MCF 10A (cell line): ENCODE data around the gene RANGAP1. TPM values are rescaled to one million over a fixed set of nuclear protein-coding genes. Genes with fewer than 3 reads are reported as not detected.
"Not testable (repeated sequence)": the region's sequence is repeated elsewhere in the genome, so short reads cannot be mapped to it uniquely, and the experiment has no call there.

Experiments used
- BruUV-seq: library from RNA; stranded (reverse); fragments of 400-500 nt; replicated peaks from 2 replicates; lab custom pipeline; 2021; lab: Mats Ljungman, UMichigan
- CTCF ChIA-PET: fragments of 300-600 bp; sonication (Branson Sonifier 250); formaldehyde crosslinking; extraction: SDS; loops from one replicate; lab custom pipeline; 2021; ENCODE audit warnings: antibody characterized with exemption, inconsistent platforms; lab: Yijun Ruan, JAX
- POLR2A ChIA-PET: fragments of 300-600, 350-650 bp; sonication (Branson Sonifier 250); formaldehyde crosslinking; extraction: SDS; loops from one replicate; lab custom pipeline; 2020; ENCODE audit warnings: antibody characterized with exemption, inconsistent platforms; lab: Yijun Ruan, JAX
- DNase-seq: peaks from one replicate; pipeline ENCODE4 v3.0.0-alpha.2; 2018; ENCODE audit not compliant: unreplicated experiment
- H3K27ac Mint-ChIP-seq: one replicate; pipeline ENCODE4 v1.8.0; 2022; ENCODE audit warnings: mild to moderate bottlenecking, low read depth, mixed read lengths; ENCODE audit not compliant: unreplicated experiment
- H3K27me3 Mint-ChIP-seq: one replicate; pipeline ENCODE4 v1.8.0; 2022; ENCODE audit warnings: mixed read lengths; ENCODE audit not compliant: insufficient read depth, unreplicated experiment
- H3K36me3 Mint-ChIP-seq: one replicate; pipeline ENCODE4 v1.8.0; 2022; ENCODE audit warnings: mild to moderate bottlenecking, moderate library complexity, mixed read lengths; ENCODE audit not compliant: insufficient read depth, unreplicated experiment
- H3K4me1 Mint-ChIP-seq: one replicate; pipeline ENCODE4 v1.8.0; 2022; ENCODE audit warnings: mixed read lengths; ENCODE audit not compliant: insufficient read depth, unreplicated experiment
- H3K4me3 Mint-ChIP-seq: one replicate; pipeline ENCODE4 v1.8.0; 2022; ENCODE audit warnings: mild to moderate bottlenecking, moderate library complexity, mixed read lengths; ENCODE audit not compliant: unreplicated experiment
- H3K9me3 Mint-ChIP-seq: one replicate; pipeline ENCODE4 v1.8.0; 2022; ENCODE audit warnings: mixed read lengths; ENCODE audit not compliant: unreplicated experiment
- CTCF ChIP-seq: fragments of 200-600 bp; IDR thresholded peaks from one replicate; pipeline ENCODE4 v1.8.0; 2022; ENCODE audit warnings: antibody characterized with exemption, mild to moderate bottlenecking; ENCODE audit not compliant: unreplicated experiment
- intact Hi-C: fragments of 100-400 bp; cut with micrococcal nuclease; formaldehyde crosslinking; loops from 2 replicates; pipeline ENCODE4 v1.14.1; 2022
- total RNA-seq: library from RNA; stranded (reverse); gene quantifications from 2 replicates; pipeline ENCODE4 v1.2.3, GENCODE V29; 2022

RANGAP1 gene
- total RNA-seq, 1 experiment from 2014 or later = 117 TPM

- no TSS peak for BruUV-seq
- no peaks in the 10 kb centered on the region for H3K9me3 Mint-ChIP-seq
- no peak overlapping the region for H3K4me3 Mint-ChIP-seq
- H3K27me3 Mint-ChIP-seq = no peaks in the 10 kb centered on the region
- TF ChIP-seq CTCF = no peak
- no peak overlapping the region for H3K27ac Mint-ChIP-seq
- peaks cover 7% of the 10 kb centered on the region for H3K4me1 Mint-ChIP-seq
- no peak for DNase-seq
- CTCF ChIA-PET = interaction anchor here (0.7 to 0.9 kb wide), 2 partner anchors 15 to 290 kb away, joined by 3 read pairs; no protein-coding TSS in a partner anchor
- POLR2A ChIA-PET = interaction anchor here (0.5 to 1.9 kb wide), 4 partner anchors 11 to 25 kb away, joined by 3 to 5 read pairs (median 4); no protein-coding TSS in a partner anchor
- intact Hi-C loops = no loop called here
- peaks cover 83% of the 10 kb centered on the region for H3K36me3 Mint-ChIP-seq
Measured at GRCh38 chr22:41261541-41262249, 24.3 kb downstream of the RANGAP1 start.

- H3K27ac Mint-ChIP-seq = no peak overlapping the region
- intact Hi-C loops = no loop called here
- ChIA-PET POLR2A (interaction anchor here (0.9 to 1.9 kb wide), 2 partner anchors 14 to 26 kb away, joined by 3 to 4 read pairs; no protein-coding TSS in a partner anchor), CTCF (no interaction called here)
- BruUV-seq = no TSS peak
- no peak for TF ChIP-seq CTCF
- H3K4me1 Mint-ChIP-seq = peaks cover 9% of the 10 kb centered on the region
- no peaks in the 10 kb centered on the region for H3K9me3 Mint-ChIP-seq
- no peak for DNase-seq
- H3K4me3 Mint-ChIP-seq = no peak overlapping the region
- no peaks in the 10 kb centered on the region for H3K27me3 Mint-ChIP-seq
- peaks cover 85% of the 10 kb centered on the region for H3K36me3 Mint-ChIP-seq
Measured at GRCh38 chr22:41260871-41261270, 25.1 kb downstream of the RANGAP1 start.

- H3K27ac Mint-ChIP-seq, H3K27me3 Mint-ChIP-seq, DNase-seq, POLR2A ChIA-PET, H3K4me3 Mint-ChIP-seq, CTCF ChIA-PET, H3K9me3 Mint-ChIP-seq, BruUV-seq, H3K4me1 Mint-ChIP-seq, intact Hi-C loops: not testable (repeated sequence)
- H3K36me3 Mint-ChIP-seq = peaks cover 87% of the 10 kb centered on the region
Measured at GRCh38 chr22:41259756-41260155, 26.2 kb downstream of the RANGAP1 start.

GRCh38 chr22:41257696-41258095 is 28.3 kb downstream of the RANGAP1 start:
- Mint-ChIP-seq H3K4me3 (no peak overlapping the region), H3K9me3 (no peaks in the 10 kb centered on the region), H3K36me3 (peaks cover 90% of the 10 kb centered on the region), H3K27me3 (no peaks in the 10 kb centered on the region), H3K4me1 (peaks cover 9% of the 10 kb centered on the region), H3K27ac (no peak overlapping the region)
- TF ChIP-seq CTCF = no peak
- no TSS peak for BruUV-seq
- ChIA-PET CTCF (no interaction called here), POLR2A (interaction anchor here (0.9 to 1.4 kb wide), 5 partner anchors 14 to 44 kb away, joined by 3 read pairs; partner anchors contain the start of gene ZC3H7B)
- intact Hi-C loops = loop anchor here (2.0 kb wide), 1 partner anchor 123 kb away; the partner anchor contains the start of gene TEF
- no peak for DNase-seq
